ENCODE measurements around the gene C19orf67. TPM values are rescaled to one million over a fixed set of nuclear protein-coding genes. Genes with fewer than 3 reads are reported as not detected.

C19orf67 gene
- total RNA-seq, 1 experiment from 2014 or later: not detected

DNA sequence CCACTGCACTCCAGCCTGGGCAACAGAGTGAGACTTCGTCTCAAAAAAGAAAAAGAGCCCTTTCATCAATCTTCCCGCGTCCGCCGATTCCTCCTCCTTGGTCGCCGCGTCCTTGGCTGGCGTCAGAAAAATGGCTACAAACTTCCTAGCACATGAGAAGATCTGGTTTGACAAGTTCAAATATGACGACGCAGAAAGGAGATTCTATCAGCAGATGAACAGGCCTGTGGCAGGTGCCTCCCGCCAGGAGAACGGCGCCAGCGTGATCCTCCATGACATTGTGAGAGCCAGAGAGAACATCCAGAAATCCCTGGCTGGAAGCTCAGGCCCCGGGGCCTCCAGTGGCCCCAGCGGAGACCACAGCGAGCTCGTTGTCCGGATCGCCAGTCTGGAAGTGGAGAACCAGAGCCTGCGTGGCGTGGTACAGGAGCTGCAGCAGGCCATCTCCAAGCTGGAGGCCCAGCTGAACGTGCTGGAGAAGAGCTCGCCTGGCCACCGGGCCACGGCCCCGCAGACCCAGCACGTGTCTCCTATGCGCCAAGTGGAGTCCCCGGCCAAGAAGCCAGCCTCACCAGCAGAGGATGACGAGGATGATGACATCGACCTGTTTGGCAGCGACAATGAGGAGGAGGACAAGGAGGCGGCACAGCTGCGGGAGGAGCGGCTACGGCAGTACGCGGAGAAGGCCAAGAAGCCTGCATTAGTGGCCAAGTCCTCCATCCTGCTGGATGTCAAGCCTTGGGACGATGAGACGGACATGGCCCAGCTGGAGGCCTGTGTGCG lies 15.1 kb downstream of the C19orf67 start:
- Histone ChIP-seq H3K27me3 (ENCODE audit: low read length) (no peaks in the 10 kb centered on the region), H3K9me3 (ENCODE audit: low read length) (no peaks in the 10 kb centered on the region), H2AFZ (ENCODE audit: low read length) (no peak overlapping the region), H4K20me1 (ENCODE audit: low read length) (no peaks in the 10 kb centered on the region), H3K27ac (ENCODE audit: low read length) (no peak overlapping the region), H3K9me2 (replicated peaks; ENCODE audit: low read length) (no peaks in the 10 kb centered on the region), H3K4me3 (ENCODE audit: low read length) (no peak overlapping the region), H3K4me2 (ENCODE audit: low read length) (no peak overlapping the region), H3K9ac (ENCODE audit: low read length) (no peak overlapping the region), H3K36me3 (ENCODE audit: low read depth, low read length) (no peaks in the 10 kb centered on the region), H3F3A (ENCODE audit: low read length, unreplicated experiment) (no peaks in the 10 kb centered on the region), H3K79me2 (ENCODE audit: low read length) (peaks cover 9% of the 10 kb centered on the region; the same call in 1 of the 2 replicates), H3K4me1 (ENCODE audit: insufficient read depth, low read length) (peaks cover 19% of the 10 kb centered on the region)
- BruUV-seq (replicated peaks): no TSS peak
- intact Hi-C loops (cut with micrococcal nuclease): loop anchor here (5.0 to 10.0 kb wide), 2 partner anchors 108 to 286 kb away; no protein-coding TSS in a partner anchor
- CTCF ChIA-PET: interaction anchor here (1.8 kb wide), 1 partner anchor 11 kb away, joined by 13 read pairs; no protein-coding TSS in a partner anchor
- DNase-seq (no peak), ATAC-seq (no peak)
- TF ChIP-seq EZH2 (IDR thresholded peaks at IDR 0.05; ENCODE audit: low read length, unreplicated experiment): no peak
- TF ChIP-seq, protein P1, sequence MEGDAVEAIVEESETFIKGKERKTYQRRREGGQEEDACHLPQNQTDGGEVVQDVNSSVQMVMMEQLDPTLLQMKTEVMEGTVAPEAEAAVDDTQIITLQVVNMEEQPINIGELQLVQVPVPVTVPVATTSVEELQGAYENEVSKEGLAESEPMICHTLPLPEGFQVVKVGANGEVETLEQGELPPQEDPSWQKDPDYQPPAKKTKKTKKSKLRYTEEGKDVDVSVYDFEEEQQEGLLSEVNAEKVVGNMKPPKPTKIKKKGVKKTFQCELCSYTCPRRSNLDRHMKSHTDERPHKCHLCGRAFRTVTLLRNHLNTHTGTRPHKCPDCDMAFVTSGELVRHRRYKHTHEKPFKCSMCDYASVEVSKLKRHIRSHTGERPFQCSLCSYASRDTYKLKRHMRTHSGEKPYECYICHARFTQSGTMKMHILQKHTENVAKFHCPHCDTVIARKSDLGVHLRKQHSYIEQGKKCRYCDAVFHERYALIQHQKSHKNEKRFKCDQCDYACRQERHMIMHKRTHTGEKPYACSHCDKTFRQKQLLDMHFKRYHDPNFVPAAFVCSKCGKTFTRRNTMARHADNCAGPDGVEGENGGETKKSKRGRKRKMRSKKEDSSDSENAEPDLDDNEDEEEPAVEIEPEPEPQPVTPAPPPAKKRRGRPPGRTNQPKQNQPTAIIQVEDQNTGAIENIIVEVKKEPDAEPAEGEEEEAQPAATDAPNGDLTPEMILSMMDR (conservative IDR thresholded peaks at IDR 0.05; ENCODE audit: low read depth, low read length): no peak
- no peak for TF ChIP-seq EZH2phosphoT487 (IDR thresholded peaks at IDR 0.05; ENCODE audit: borderline replicate concordance, low read length)
- POLR2A ChIA-PET (ENCODE audit: unreplicated experiment): no interaction called here

DNA sequence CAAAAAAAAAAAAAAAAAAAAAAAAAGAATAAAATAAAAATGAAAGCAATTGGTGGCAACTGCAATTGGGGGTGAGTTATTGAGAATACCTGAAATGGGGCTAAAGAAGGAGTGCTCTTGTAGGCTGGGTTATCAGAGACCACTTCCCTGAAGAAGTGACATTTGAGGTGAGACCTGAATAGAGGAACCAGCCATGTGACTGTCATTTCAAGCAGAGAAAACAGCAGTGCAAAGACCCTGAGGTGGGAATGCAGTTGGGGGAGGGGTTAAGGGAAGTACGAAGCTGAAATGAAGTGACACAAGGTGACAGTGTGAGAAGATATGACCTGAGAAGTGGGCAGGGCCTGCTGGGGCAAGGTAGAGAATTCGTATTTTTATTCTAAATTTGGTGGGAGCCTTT lies 19.4 kb downstream of the C19orf67 start:
- ChIA-PET POLR2A (ENCODE audit: unreplicated experiment) (no interaction called here), CTCF (no interaction called here)
- Histone ChIP-seq H3K4me3 (ENCODE audit: low read length) (no peak overlapping the region), H3K36me3 (ENCODE audit: low read depth, low read length) (no peaks in the 10 kb centered on the region), H3K9ac (ENCODE audit: low read length) (no peak overlapping the region), H3K27me3 (ENCODE audit: low read length) (no peaks in the 10 kb centered on the region), H3K9me2 (replicated peaks; ENCODE audit: low read length) (no peaks in the 10 kb centered on the region), H3K9me3 (ENCODE audit: low read length) (no peaks in the 10 kb centered on the region), H3K4me1 (ENCODE audit: insufficient read depth, low read length) (peaks cover 13% of the 10 kb centered on the region; the same call in 1 of the 2 replicates), H2AFZ (ENCODE audit: low read length) (no peak overlapping the region), H3K79me2 (ENCODE audit: low read length) (no peaks in the 10 kb centered on the region), H3F3A (ENCODE audit: low read length, unreplicated experiment) (no peaks in the 10 kb centered on the region), H4K20me1 (ENCODE audit: low read length) (no peaks in the 10 kb centered on the region), H3K4me2 (ENCODE audit: low read length) (no peak overlapping the region), H3K27ac (ENCODE audit: low read length) (no peak overlapping the region)
- DNase-seq (no peak), ATAC-seq (no peak)
- intact Hi-C loops (cut with micrococcal nuclease): no loop called here
- BruUV-seq (replicated peaks): no TSS peak
- TF ChIP-seq EZH2phosphoT487 (IDR thresholded peaks at IDR 0.05; ENCODE audit: borderline replicate concordance, low read length) (no peak), EZH2 (IDR thresholded peaks at IDR 0.05; ENCODE audit: low read length, unreplicated experiment) (no peak)
- TF ChIP-seq, protein P1 (conservative IDR thresholded peaks at IDR 0.05; ENCODE audit: low read depth, low read length): no peak

DNA sequence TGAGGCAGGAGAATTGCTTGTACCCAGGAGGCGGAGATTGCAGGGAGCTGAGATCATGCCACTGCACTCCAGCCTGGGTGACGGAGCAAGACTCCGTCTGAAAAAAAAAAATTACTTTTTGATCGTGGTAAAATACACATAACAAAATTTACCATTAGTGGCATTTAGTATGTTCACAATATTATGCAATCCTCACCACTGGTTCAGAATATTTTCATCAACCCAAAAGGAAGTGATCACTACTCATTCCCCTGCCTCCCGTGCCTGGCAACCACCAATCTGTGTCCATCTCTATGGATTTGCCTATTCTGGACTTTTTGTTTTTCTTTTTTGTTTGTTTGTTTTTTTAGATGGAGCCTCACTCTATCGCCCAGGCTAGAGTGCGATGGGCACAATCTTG lies 22.5 kb downstream of the C19orf67 start:
- no peaks in the 10 kb centered on the region for H3K27me3 ChIP-seq (ENCODE audit: low read length)
- CTCF ChIA-PET: no interaction called here

More for the DNA sequence above, 22.5 kb downstream of the C19orf67 start:
- no peak overlapping the region for H3K9ac ChIP-seq (ENCODE audit: low read length)
- no peaks in the 10 kb centered on the region for H3K9me3 ChIP-seq (ENCODE audit: low read length)
- no TSS peak for BruUV-seq (replicated peaks)
- ATAC-seq (no peak), DNase-seq (no peak)
- no peak overlapping the region for H2AFZ ChIP-seq (ENCODE audit: low read length)
- no peak overlapping the region for H3K4me2 ChIP-seq (ENCODE audit: low read length)
- H3K27ac ChIP-seq (ENCODE audit: low read length): no peak overlapping the region
- TF ChIP-seq, protein P1 (conservative IDR thresholded peaks at IDR 0.05; ENCODE audit: low read depth, low read length): no peak
- POLR2A ChIA-PET (ENCODE audit: unreplicated experiment): no interaction called here
- no peaks in the 10 kb centered on the region for H3K36me3 ChIP-seq (ENCODE audit: low read depth, low read length)
- peaks cover 17% of the 10 kb centered on the region for H3K4me1 ChIP-seq (ENCODE audit: insufficient read depth, low read length)
- H3K4me3 ChIP-seq (ENCODE audit: low read length): no peak overlapping the region
- H3F3A ChIP-seq (ENCODE audit: low read length, unreplicated experiment): no peaks in the 10 kb centered on the region
- intact Hi-C loops (cut with micrococcal nuclease): no loop called here
- no peaks in the 10 kb centered on the region for H4K20me1 ChIP-seq (ENCODE audit: low read length)
- H3K9me2 ChIP-seq (replicated peaks; ENCODE audit: low read length): no peaks in the 10 kb centered on the region
- H3K79me2 ChIP-seq (ENCODE audit: low read length): no peaks in the 10 kb centered on the region
